Upper lobe of right lung (tissue), 1 donor: ENCODE measurements around the gene EML1. TPM values are rescaled to one million over a fixed set of nuclear protein-coding genes. Genes with fewer than 3 reads are reported as not detected.

ENCODE experiments used
- ATAC-seq: fragments of 200-7000 bp; cut with Tn5 transposase; one replicate; pipeline ENCODE4 v1.9.1; 2020; ENCODE audit warnings: mild to moderate bottlenecking, moderate library complexity
- DNase-seq: peaks from one replicate; pipeline ENCODE4 v3.0.0-alpha.2; 2020
- H3K27ac ChIP-seq: fragments of 200-600 bp; one replicate; pipeline ENCODE4 v1.8.0; 2022
- H3K27me3 ChIP-seq: fragments of 200-600 bp; one replicate; pipeline ENCODE4 v1.8.0; 2022; ENCODE audit warnings: mild to moderate bottlenecking
- H3K36me3 ChIP-seq: fragments of 200-600 bp; one replicate; pipeline ENCODE4 v1.8.0; 2022
- H3K4me1 ChIP-seq: fragments of 200-600 bp; one replicate; pipeline ENCODE4 v1.8.0; 2022
- H3K4me3 ChIP-seq: fragments of 200-600 bp; one replicate; pipeline ENCODE4 v1.8.0; 2022; ENCODE audit warnings: mild to moderate bottlenecking
- H3K9me3 ChIP-seq: fragments of 200-600 bp; one replicate; pipeline ENCODE4 v1.8.0; 2022
- intact Hi-C: fragments of 100-400 bp; cut with DNase I; formaldehyde crosslinking; loops from one replicate; pipeline ENCODE4 v1.11.0; 2022
- total RNA-seq: library from RNA; stranded (reverse); fragmentation: NEBNext Ultra II Directional; extraction: Animal tissue kit (Norgen Biotek cat#: 25700); gene quantifications from one replicate; pipeline ENCODE4 v1.2.1, GENCODE V29; 2021
- TF ChIP-seq, protein P1 (sequence below): fragments of 200-600 bp; IDR thresholded peaks from one replicate; pipeline ENCODE4 v1.8.0; 2022; ENCODE audit warnings: antibody characterized with exemption
- donor health status: DM: no; HTN: yes; CAD: no; lungs with severe emphysema.

Gene EML1
- total RNA-seq, 1 donor from 2014 or later, result 42.2 TPM

DNA sequence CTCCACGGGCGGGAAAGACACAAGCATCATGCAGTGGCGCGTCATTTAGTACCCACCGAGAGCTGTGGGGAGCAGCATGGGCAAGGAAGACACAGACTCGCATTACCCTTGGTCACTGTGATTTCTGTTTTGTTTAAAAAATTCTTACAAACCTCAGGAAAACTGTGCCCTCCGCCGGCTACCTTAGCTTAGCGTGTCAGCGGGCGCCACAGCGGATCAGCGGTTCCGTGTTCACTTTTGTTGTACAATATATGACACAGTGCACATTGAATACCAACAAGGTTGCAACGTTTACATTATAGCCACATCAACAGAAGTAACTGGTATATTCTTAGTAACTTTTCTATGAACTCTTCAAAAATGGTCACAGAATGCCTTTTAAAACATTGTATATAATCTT, 146.9 kb downstream of the EML1 start:
- intact Hi-C loops, result no loop called here

DNA sequence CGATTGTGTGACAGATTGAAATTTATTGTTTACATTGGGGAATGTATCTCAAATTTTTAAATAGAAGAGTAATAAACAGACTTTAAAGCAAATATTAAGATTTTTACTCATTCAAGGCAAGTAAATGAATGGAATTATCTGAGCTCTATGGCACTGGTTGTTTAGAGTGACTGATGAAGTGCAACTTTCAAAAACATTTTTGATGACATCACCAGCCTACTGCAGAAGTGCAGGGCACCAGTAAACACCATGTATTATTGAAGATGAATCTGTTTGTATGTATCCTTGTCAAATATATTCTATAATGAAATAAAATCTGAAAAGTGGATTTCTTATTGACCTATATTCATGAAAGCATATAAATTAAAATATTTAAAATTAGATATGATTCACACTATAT, 148.0 kb downstream of the EML1 start:
- Histone ChIP-seq H3K4me1 (no peaks in the 10 kb centered on the region), H3K27me3 (no peaks in the 10 kb centered on the region), H3K4me3 (no peak overlapping the region), H3K9me3 (no peaks in the 10 kb centered on the region), H3K36me3 (peaks cover 37% of the 10 kb centered on the region), H3K27ac (no peak overlapping the region)
- intact Hi-C loops, result no loop called here
- ATAC-seq, result no peak
- DNase-seq, result no peak
- TF ChIP-seq, protein P1, sequence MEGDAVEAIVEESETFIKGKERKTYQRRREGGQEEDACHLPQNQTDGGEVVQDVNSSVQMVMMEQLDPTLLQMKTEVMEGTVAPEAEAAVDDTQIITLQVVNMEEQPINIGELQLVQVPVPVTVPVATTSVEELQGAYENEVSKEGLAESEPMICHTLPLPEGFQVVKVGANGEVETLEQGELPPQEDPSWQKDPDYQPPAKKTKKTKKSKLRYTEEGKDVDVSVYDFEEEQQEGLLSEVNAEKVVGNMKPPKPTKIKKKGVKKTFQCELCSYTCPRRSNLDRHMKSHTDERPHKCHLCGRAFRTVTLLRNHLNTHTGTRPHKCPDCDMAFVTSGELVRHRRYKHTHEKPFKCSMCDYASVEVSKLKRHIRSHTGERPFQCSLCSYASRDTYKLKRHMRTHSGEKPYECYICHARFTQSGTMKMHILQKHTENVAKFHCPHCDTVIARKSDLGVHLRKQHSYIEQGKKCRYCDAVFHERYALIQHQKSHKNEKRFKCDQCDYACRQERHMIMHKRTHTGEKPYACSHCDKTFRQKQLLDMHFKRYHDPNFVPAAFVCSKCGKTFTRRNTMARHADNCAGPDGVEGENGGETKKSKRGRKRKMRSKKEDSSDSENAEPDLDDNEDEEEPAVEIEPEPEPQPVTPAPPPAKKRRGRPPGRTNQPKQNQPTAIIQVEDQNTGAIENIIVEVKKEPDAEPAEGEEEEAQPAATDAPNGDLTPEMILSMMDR, result no peak

More for the DNA sequence above, 146.9 kb downstream of the EML1 start:
- Histone ChIP-seq H3K4me3 (no peak overlapping the region), H3K4me1 (no peaks in the 10 kb centered on the region), H3K9me3 (no peaks in the 10 kb centered on the region), H3K27ac (no peak overlapping the region), H3K36me3 (peaks cover 40% of the 10 kb centered on the region), H3K27me3 (no peaks in the 10 kb centered on the region)
- TF ChIP-seq, protein P1, result no peak
- DNase-seq (no peak), ATAC-seq (no peak)

DNA sequence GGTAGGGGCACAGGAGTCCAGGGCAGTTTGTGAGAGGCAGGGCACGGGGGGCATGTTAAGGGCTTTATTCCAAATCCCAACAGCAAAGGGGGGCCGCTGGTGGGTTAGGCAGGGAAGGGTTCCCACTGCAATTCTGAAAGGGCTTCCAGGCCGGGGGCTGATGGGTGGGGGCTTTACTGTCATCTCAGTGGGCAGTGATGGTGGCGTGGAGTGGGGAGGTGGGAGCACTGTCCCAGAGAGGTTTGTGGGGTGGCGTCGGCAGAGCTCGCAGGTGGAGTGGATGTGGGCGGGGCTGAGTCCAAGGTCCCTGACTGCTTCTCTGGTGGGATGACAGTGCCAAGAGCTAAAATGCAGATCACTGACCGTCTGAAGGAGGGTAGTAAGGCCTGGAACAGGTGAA, 150.4 kb downstream of the EML1 start:
- TF ChIP-seq, protein P1, result no peak
- no peak overlapping the region for H3K4me3 ChIP-seq
- H3K27me3 ChIP-seq, result no peaks in the 10 kb centered on the region
- no peak overlapping the region for H3K27ac ChIP-seq
- peaks cover 29% of the 10 kb centered on the region for H3K36me3 ChIP-seq
- DNase-seq, result no peak
- no peaks in the 10 kb centered on the region for H3K9me3 ChIP-seq
- H3K4me1 ChIP-seq, result peaks cover 15% of the 10 kb centered on the region
- no peak for ATAC-seq
- intact Hi-C loops, result no loop called here

DNA sequence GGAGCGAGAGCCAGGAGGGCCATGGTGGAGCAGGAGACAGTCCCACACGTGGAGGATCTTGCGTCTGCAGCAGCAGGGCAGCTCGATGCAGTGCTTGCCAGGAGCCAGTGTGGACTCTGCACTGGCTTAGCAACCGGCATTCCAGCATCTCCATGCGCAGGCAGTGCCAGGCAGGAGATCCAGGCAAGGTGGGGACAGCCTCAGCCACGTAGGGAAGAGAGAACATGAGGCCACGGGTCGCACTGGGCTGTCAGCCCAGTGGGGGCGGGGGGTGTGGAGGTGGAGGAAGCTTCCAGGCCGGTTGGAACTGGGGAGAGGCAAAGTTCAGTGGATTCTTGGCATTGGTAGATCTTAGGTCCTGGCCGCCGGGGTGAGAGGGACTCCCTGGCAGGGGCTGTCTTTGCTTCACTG, 151.0 kb downstream of the EML1 start:
- Histone ChIP-seq H3K27me3 (no peaks in the 10 kb centered on the region), H3K27ac (no peak overlapping the region), H3K4me3 (no peak overlapping the region), H3K9me3 (no peaks in the 10 kb centered on the region), H3K4me1 (peaks cover 18% of the 10 kb centered on the region), H3K36me3 (peaks cover 29% of the 10 kb centered on the region)
- DNase-seq (no peak), ATAC-seq (no peak)
- TF ChIP-seq, protein P1, result no peak
- intact Hi-C loops, result no loop called here

DNA sequence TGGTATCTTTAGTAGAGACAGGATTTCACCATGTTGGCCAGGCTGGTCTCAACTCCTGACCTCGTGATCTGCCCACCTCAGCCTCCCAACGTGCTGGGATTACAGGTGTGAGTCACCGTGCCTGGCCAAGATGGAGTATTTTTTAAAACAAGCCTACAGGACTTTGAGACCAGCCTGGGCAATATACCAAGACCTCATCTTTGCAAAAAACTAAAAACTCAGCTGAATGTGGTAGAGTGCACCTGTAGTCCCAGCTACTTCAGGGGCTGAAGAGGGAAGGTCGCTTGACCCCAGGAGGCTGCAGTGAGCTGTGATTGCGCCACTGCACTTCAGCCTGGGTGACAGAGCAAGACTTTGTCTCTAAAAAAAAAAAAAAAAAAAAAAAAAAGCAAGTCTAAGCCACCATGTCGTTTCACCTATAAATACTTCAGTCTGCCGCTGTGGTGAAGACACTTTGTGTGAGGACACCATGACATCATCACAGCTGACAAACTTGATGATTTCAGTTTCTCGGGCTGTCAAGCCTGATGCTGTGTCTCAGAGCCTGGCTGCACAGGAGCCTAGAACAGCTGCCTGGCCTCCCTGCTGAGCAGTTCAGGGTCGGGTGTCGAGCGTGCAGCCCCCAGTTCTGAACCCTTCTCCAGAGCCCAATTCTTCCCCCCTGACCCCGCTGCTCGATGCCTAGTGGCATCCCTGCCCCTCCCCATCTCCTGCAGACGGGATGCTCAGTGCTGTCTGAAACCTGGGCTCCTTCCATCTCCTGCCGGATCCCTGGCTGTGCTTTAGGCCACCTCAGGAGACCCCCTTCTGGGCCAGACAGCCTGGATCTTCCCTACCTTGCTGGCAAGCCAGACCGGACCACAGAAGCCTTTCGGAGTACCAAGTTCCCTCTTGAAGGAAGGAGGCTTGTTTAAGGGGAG, 152.8 kb downstream of the EML1 start:
- Histone ChIP-seq H3K4me1 (peaks cover 22% of the 10 kb centered on the region), H3K27me3 (no peaks in the 10 kb centered on the region), H3K36me3 (peaks cover 15% of the 10 kb centered on the region), H3K4me3 (no peak overlapping the region), H3K9me3 (no peaks in the 10 kb centered on the region), H3K27ac (no peak overlapping the region)
- TF ChIP-seq, protein P1, result no peak
- DNase-seq (no peak), ATAC-seq (no peak)
- intact Hi-C loops, result no loop called here
